GM12878 (cell line): Measurements from ENCODE around the gene KCNC2. TPM values are rescaled to one million over a fixed set of nuclear protein-coding genes. Genes with fewer than 3 reads are reported as not detected.

ENCODE experiments used
- ATAC-seq: fragments of 200-7000 bp; cut with Tn5 transposase; 3 replicates; pipeline ENCODE4 v1.9.1; 2020; ENCODE audit warnings: mild to moderate bottlenecking, moderate library complexity
- BruUV-seq: library from RNA; stranded (reverse); fragments of 400-500 nt; replicated peaks from 2 replicates; lab custom pipeline; 2021; lab: Mats Ljungman, UMichigan
- CTCF ChIA-PET: fragments of 300-600 bp; sonication (Branson Sonifier 250); formaldehyde crosslinking; extraction: SDS; loops from one replicate; lab custom pipeline; 2021; ENCODE audit warnings: inconsistent platforms; lab: Yijun Ruan, JAX
- POLR2A ChIA-PET: fragments of 350-600 bp; formaldehyde crosslinking; extraction: SDS; loops from one replicate; lab custom pipeline; 2021; ENCODE audit warnings: inconsistent platforms; lab: Charles Lee
- RAD21 ChIA-PET: fragments of 300-600 bp; sonication (Branson Sonifier 250); formaldehyde crosslinking; loops from one replicate; lab custom pipeline; 2023; ENCODE audit warnings: antibody characterized with exemption; ENCODE audit not compliant: unreplicated experiment; lab: Charles Lee
- SMC1A ChIA-PET: fragments of 300-600 bp; sonication (Branson Sonifier 250); formaldehyde crosslinking; loops from one replicate; lab custom pipeline; 2023; ENCODE audit not compliant: unreplicated experiment, uncharacterized antibody; lab: Charles Lee
- DNase-seq: peaks from one replicate; pipeline ENCODE4 v3.0.0-alpha.2; 2011; ENCODE audit warnings: low read depth, low spot score
- FAIRE-seq: peaks from 3 replicates; lab custom pipeline; 2011; peaks lifted over from hg19 to GRCh38; lab: Jason Lieb, UNC
- H2AFZ ChIP-seq: 2 replicates; pipeline ENCODE4 v1.6.0; 2011; ENCODE audit warnings: low read depth, low read length, control low read depth; ENCODE audit not compliant: control insufficient read depth
- H3K27ac ChIP-seq: 2 replicates; pipeline ENCODE4 v1.5.1; 2011; ENCODE audit warnings: control low read depth; ENCODE audit not compliant: control insufficient read depth, insufficient read depth
- H3K27me3 ChIP-seq, 2 experiments: replicated peaks in 1 of 2; 2 replicates each; pipeline versions ENCODE4 v1.6.0 to v1.6.1; 2011; ENCODE audit warnings: low read length in 1 of 2; ENCODE audit not compliant: control insufficient read depth in 2 of 2, insufficient read depth in 2 of 2
- H3K36me3 ChIP-seq, 2 experiments: 2 replicates each; pipeline ENCODE4 v1.5.1; 2011; ENCODE audit warnings: low read length in 1 of 2; ENCODE audit not compliant: control insufficient read depth in 2 of 2, insufficient read depth in 2 of 2
- H3K4me1 ChIP-seq: 2 replicates; pipeline ENCODE4 v1.6.1; 2011; ENCODE audit warnings: mild to moderate bottlenecking, low read length, moderate library complexity, mixed read lengths; ENCODE audit not compliant: control insufficient read depth, insufficient read depth
- H3K4me2 ChIP-seq: 2 replicates; pipeline ENCODE4 v1.6.0; 2011; ENCODE audit warnings: control low read depth; ENCODE audit not compliant: control insufficient read depth, insufficient read depth
- H3K4me3 ChIP-seq: fragments of 200-600 bp; sonication (generic); 2 replicates; pipeline ENCODE4 v1.5.1; 2016
- H3K79me2 ChIP-seq: 2 replicates; pipeline ENCODE4 v1.6.0; 2011; ENCODE audit warnings: low read length; ENCODE audit not compliant: control insufficient read depth, insufficient read depth
- H3K9ac ChIP-seq: 2 replicates; pipeline ENCODE4 v1.8.0; 2011; ENCODE audit warnings: low read length, control low read depth, mixed read lengths; ENCODE audit not compliant: control insufficient read depth, insufficient read depth
- H3K9me3 ChIP-seq: replicated peaks from 3 replicates; pipeline ENCODE4 v1.5.1; 2011; ENCODE audit warnings: mild to moderate bottlenecking, low read length; ENCODE audit not compliant: control insufficient read depth, insufficient read depth
- H4K20me1 ChIP-seq: 2 replicates; pipeline ENCODE4 v1.6.0; 2011; ENCODE audit not compliant: control insufficient read depth, insufficient read depth
- ATF7 ChIP-seq: fragments of 450-650 bp; IDR thresholded peaks from 2 replicates; pipeline ENCODE4 v1.6.1; 2016; ENCODE audit warnings: low read depth, mild to moderate bottlenecking
- ELK1 ChIP-seq: IDR thresholded peaks from 2 replicates; pipeline ENCODE4 v1.6.1; 2012; ENCODE audit warnings: low read depth, low read length, improper control_type of control experiment
- HSF1 ChIP-seq: fragments of 150-350 bp; IDR thresholded peaks from 2 replicates; pipeline ENCODE4 v1.6.1; 2014; ENCODE audit warnings: mild to moderate bottlenecking, low read depth, low read length
- MXI1 ChIP-seq: fragments of 150-350 bp; IDR thresholded peaks from 2 replicates; pipeline ENCODE4 v1.6.1; 2011; ENCODE audit warnings: low read depth, mild to moderate bottlenecking, inconsistent platforms, low read length, improper control_type of control experiment
- NFIC ChIP-seq: IDR thresholded peaks from 2 replicates; pipeline ENCODE4 v1.6.1; 2012; ENCODE audit warnings: low read depth, mild to moderate bottlenecking, inconsistent platforms, low read length, moderate library complexity
- NR2C2 ChIP-seq: IDR thresholded peaks from 2 replicates; pipeline ENCODE4 v1.6.1; 2011; ENCODE audit warnings: borderline replicate concordance, low read depth; ENCODE audit not compliant: control insufficient read depth, insufficient read length
- SIX5 ChIP-seq: IDR thresholded peaks from 2 replicates; pipeline ENCODE4 v1.6.1; 2011; ENCODE audit warnings: mild to moderate bottlenecking, low read depth, low read length, moderate library complexity; ENCODE audit not compliant: severe bottlenecking
- SKIL ChIP-seq: fragments of 450-650 bp; IDR thresholded peaks from 2 replicates; pipeline ENCODE4 v1.6.1; 2017; ENCODE audit warnings: mild to moderate bottlenecking, low read depth, inconsistent platforms; ENCODE audit not compliant: poor library complexity, severe bottlenecking
- ZBTB11 ChIP-seq: fragments of 450-650 bp; formaldehyde crosslinking; IDR thresholded peaks from 2 replicates; pipeline ENCODE4 v1.5.0; 2022; ENCODE audit warnings: mild to moderate bottlenecking, missing genetic modification characterization
- ZBTB4 ChIP-seq: fragments of 450-650 bp; formaldehyde crosslinking; IDR thresholded peaks from 2 replicates; pipeline ENCODE4 v1.4.0; 2022; ENCODE audit warnings: mild to moderate bottlenecking, moderate library complexity
- ZNF384 ChIP-seq: IDR thresholded peaks from 2 replicates; pipeline ENCODE4 v1.6.1; 2012; ENCODE audit warnings: low read depth, mild to moderate bottlenecking, low read length, improper control_type of control experiment, borderline replicate concordance
- WGBS: methylation state at CpG from one replicate; pipeline ENCODE4 v1.1.6; 2016; ENCODE audit warnings: low lambda C conversion rate; ENCODE audit not compliant: insufficient replicate concordance, insufficient coverage; ENCODE audit errors: missing lambda C conversion rate; 5-methylcytosine and 5-hydroxymethylcytosine counted together
- in situ Hi-C: fragments of 300-500 bp; cut with MboI; formaldehyde crosslinking; loops from 9 replicates; pipeline ENCODE4 v1.14.3; 2018; ENCODE audit warnings: mixed read lengths
- intact Hi-C: fragments of 100-400 bp; cut with micrococcal nuclease; formaldehyde crosslinking; loops from one replicate; pipeline ENCODE4 v1.14.2; 2022; ENCODE audit not compliant: unreplicated experiment
- polyA plus RNA-seq, 11 experiments: library from polyadenylated mRNA; depleted of rRNA in 4 of 11; unstranded in 6 of 11; stranded (reverse) in 5 of 11; fragments of >200 nt; fragmentation: Nextera tagmentation in 4 of 11; fragmentation: Illumina TruSeq in 1 of 11; extraction: Ambion mirVana in 4 of 11; extraction: Trizol in 1 of 11; gene quantifications; 1 replicate in 1 of 11; 2 replicates in 10 of 11; pipeline versions ENCODE4 v1.2.1 to v1.2.3, GENCODE V29; 2011 to 2016; ENCODE audit warnings: inconsistent platforms in 2 of 11, missing spikeins in 2 of 11, low read depth in 1 of 11
- total RNA-seq, 4 experiments: library from RNA; depleted of rRNA in 3 of 4; stranded (reverse); fragments of >200 nt in 3 of 4; fragmentation: Illumina TruSeq in 1 of 4; extraction: Trizol in 1 of 4; gene quantifications; 2 replicates each; pipeline versions ENCODE4 v1.2.1 to v1.2.3, GENCODE V29; 2013 to 2021

Gene KCNC2
- total and polyA plus RNA-seq, 10 of the 15 experiments (the other 5 are each of a cell fraction or from before 2014, with no cell fraction given): 0.03 to 2.3 (median 0.08) TPM; not detected in 7

GRCh38 chr12:75236206-75236605 is 26.6 kb upstream of the KCNC2 start:
- intact Hi-C loops (no loop called here), in situ Hi-C loops (no loop called here)
- H3K27me3 ChIP-seq: no peaks in the 10 kb centered on the region
- H3K36me3 ChIP-seq: no peaks in the 10 kb centered on the region
- no peak overlapping the region for H3K27ac ChIP-seq
- ATAC-seq: no peak
- CTCF ChIA-PET: no interaction called here
- no peak overlapping the region for H3K9ac ChIP-seq
- SMC1A ChIA-PET: interaction anchor here (1.2 kb wide), 1 partner anchor 14 kb away, joined by 4 read pairs; no protein-coding TSS in a partner anchor
- no peaks in the 10 kb centered on the region for H3K4me1 ChIP-seq
- 0% methylated on average over 1 of the region's 1 CpG for WGBS
- H3K9me3 ChIP-seq: no peaks in the 10 kb centered on the region
- RAD21 ChIA-PET: no interaction called here
- BruUV-seq: no TSS peak
- no peak overlapping the region for H3K4me2 ChIP-seq
- no peaks in the 10 kb centered on the region for H4K20me1 ChIP-seq
- no peak overlapping the region for H2AFZ ChIP-seq
- no peak for DNase-seq
- POLR2A ChIA-PET: no interaction called here
- no peak overlapping the region for H3K4me3 ChIP-seq
- FAIRE-seq: no peak
- no peaks in the 10 kb centered on the region for H3K79me2 ChIP-seq
- TF ChIP-seq ATF7 (no peak), NR2C2 (no peak), ZNF384 (no peak), SKIL (no peak), MXI1 (no peak), NFIC (no peak), ZBTB11 (no peak), ZBTB4 (CRISPR knock-in tag) (no peak), SIX5 (no peak), HSF1 (no peak), ELK1 (no peak)
